SK-N-MC (cell line): ENCODE measurements around the gene RAB24.
"Not testable (repeated sequence)": the region's sequence is repeated elsewhere in the genome, so short reads cannot be mapped to it uniquely, and the experiment has no call there.

Experiments used
- DNase-seq: peaks from one replicate; pipeline ENCODE4 v3.0.0-alpha.2; 2011; ENCODE audit warnings: low read depth, low spot score
- H3K27ac ChIP-seq: fragments of 200-600 bp; sonication (generic); 2 replicates; pipeline ENCODE4 v1.5.1; 2016; ENCODE audit warnings: mixed run types
- H3K36me3 ChIP-seq: fragments of 200-600 bp; sonication (generic); 2 replicates; pipeline ENCODE4 v1.6.1; 2017; ENCODE audit warnings: antibody characterized with exemption, low read length, mixed read lengths; ENCODE audit not compliant: insufficient read depth
- H3K4me3 ChIP-seq: fragments of 200-600 bp; sonication (generic); 2 replicates; pipeline ENCODE4 v1.5.1; 2016
- H3K9ac ChIP-seq: fragments of 200-600 bp; sonication (generic); 2 replicates; pipeline ENCODE4 v1.8.0; 2017; ENCODE audit warnings: mixed run types, mixed read lengths; ENCODE audit not compliant: insufficient read length
- H3K9me3 ChIP-seq: fragments of 200-600 bp; sonication (generic); 2 replicates; pipeline ENCODE4 v1.6.1; 2017; ENCODE audit warnings: low read depth, mild to moderate bottlenecking, antibody characterized with exemption, low read length, moderate library complexity, mixed read lengths
- EZH2 ChIP-seq: fragments of 200-600 bp; sonication (generic); IDR thresholded peaks from one replicate; pipeline ENCODE4 v1.6.1; 2017; ENCODE audit warnings: antibody characterized with exemption
- FOXP2 ChIP-seq: optimal IDR thresholded peaks from 2 replicates; pipeline ENCODE3; 2011; ENCODE audit warnings: mild to moderate bottlenecking, moderate library complexity; ENCODE audit not compliant: insufficient read depth; ENCODE audit errors: extremely low read length, control extremely low read depth
- POLR2AphosphoS5 ChIP-seq: IDR thresholded peaks from 2 replicates; pipeline ENCODE4 v1.6.1; 2012; ENCODE audit warnings: mild to moderate bottlenecking, low read depth, low read length, borderline replicate concordance

Gene RAB24

DNA sequence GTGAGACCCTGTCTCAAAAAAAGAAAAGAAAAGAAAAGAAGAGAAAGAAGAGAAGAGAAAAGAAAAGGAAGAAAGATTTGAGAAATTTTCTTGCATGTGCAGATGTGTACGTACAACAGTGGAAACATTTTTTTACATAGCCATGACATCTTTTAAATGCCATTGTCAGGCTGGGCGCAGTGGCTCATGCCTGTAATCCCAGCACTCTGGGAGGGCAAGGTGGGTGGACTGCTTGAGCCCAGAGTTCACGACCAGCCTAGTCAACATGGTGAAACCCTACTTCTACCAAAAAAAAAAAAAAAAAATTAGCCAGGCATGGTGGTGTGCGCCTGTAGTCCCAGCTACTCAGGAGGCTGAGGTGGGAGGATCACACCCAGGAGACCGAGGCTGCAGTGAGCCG, 41.4 kb upstream of the RAB24 start:
- no peak overlapping the region for H3K9ac ChIP-seq
- H3K27ac ChIP-seq: no peak overlapping the region
- peaks cover 23% of the 10 kb centered on the region for H3K36me3 ChIP-seq
- no peak overlapping the region for H3K4me3 ChIP-seq
- TF ChIP-seq POLR2AphosphoS5 (no peak), EZH2 (no peak), FOXP2 (no peak)
- H3K9me3 ChIP-seq: no peaks in the 10 kb centered on the region
- no peak for DNase-seq

DNA sequence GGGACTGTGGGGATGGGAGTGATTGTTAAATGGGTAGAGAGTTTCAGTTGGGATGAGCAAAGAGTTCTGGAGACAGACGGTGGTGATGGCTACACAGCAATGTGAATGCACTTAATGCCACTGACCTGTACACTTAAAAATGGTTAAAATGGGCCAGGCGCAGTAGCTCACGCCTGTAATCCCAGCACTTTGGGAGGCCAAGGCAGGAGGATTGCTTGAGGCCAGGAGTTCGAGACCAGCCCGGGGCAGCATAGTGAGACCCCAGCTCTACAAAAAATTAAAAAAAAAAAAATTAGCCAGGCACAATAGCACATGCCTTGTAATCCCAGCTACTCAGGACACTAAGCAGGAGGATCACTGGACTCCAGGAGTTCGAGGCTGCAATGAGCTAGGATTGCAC, 40.3 kb upstream of the RAB24 start:
- peaks cover 23% of the 10 kb centered on the region for H3K36me3 ChIP-seq
- no peak overlapping the region for H3K27ac ChIP-seq
- H3K9me3 ChIP-seq: no peaks in the 10 kb centered on the region
- TF ChIP-seq POLR2AphosphoS5 (no peak), EZH2 (no peak), FOXP2 (no peak)
- no peak overlapping the region for H3K4me3 ChIP-seq
- DNase-seq: no peak
- H3K9ac ChIP-seq: no peak overlapping the region

DNA sequence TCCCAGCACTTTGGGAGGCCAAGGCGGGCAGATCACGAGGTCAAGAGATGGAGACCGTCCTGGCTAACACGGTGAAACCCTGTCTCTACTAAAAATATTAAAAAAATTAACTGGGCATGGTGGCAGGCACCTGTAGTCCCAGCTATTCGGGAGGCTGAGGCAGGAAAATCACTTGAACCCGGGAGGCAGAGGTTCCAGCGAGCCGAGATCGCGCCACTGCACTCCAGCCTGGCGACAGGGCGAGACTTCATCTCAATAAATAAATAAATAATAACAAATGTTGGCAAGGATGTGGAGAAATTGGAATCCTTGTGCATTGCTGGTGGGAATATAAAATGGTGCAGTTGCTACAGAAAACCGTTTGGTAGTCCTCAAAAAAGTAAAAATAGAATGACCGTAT, 39.5 kb upstream of the RAB24 start:
- H3K4me3 ChIP-seq, DNase-seq, H3K9me3 ChIP-seq, H3K27ac ChIP-seq, H3K9ac ChIP-seq: not testable (repeated sequence)
- H3K36me3 ChIP-seq: peaks cover 23% of the 10 kb centered on the region

DNA sequence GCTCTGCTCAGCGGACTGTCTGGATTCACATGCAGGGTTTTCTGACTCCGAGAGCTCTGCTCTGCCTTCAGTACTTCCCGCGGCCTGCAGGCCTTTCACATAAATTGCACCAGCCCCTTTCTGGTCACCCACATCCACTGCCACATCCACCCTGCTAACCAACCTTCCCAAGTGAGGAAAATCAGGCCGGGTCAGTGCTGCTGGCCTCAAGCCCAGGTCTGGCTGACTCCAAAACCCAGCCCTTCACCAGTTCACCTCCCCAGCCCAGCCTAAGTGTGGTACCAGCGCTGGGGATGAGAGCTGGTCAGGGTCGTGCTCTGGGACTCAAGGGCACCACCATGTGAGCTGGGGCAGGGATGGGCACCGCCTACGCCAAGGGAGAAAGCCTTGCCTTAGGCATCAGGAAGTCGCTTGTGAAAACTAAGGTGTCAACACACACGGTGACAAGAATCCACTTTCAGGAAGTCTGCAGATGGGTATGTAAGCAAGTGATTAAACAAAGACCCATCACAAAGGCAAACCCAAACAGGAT, 35.7 kb upstream of the RAB24 start:
- Histone ChIP-seq H3K36me3 (peaks cover 42% of the 10 kb centered on the region), H3K27ac (no peak overlapping the region), H3K4me3 (no peak overlapping the region)

DNA sequence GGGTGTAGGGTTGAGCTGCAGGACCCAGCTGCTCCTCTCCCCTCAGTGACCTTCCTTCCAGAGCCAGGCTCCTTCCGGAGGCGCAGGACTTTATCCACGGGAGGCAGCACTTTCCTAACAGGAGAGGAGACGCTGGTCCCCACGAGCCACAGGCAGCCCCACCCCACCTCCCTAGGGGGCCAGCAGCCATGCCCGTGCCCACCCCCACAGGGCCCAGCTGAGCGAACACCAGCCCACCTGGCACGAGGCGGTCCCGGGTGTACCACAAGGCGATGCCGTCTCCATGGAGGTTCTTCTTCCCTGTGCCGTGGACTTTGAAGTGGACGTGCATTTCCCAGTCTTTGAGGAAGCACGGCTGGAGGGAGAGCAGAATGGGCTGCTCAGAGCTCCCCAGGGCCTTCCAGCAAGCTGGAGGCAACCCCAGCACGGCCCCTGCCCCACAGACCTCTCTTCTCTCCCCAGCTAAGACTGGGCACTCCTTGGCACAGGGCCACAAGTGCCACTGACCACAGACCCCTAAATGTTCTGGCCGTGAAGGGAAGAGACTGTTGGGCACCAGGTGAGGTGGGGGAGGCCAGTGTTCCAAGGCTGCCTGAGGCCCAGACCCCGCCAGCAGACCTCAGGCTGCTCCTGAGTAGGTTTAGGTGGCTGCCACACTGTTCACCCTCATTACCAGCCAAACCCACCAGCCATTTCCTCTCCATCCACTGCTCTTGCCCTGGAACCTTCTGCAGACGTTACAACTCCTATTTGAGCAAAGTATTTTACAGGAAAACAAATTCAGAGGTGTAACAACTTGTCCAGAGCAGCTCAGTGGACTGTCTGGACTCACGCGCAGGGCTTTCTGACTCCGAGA, 35.0 kb upstream of the RAB24 start:
- no peaks in the 10 kb centered on the region for H3K9me3 ChIP-seq
- no peak overlapping the region for H3K27ac ChIP-seq
- DNase-seq: no peak
- TF ChIP-seq POLR2AphosphoS5 (no peak), EZH2 (no peak), FOXP2 (no peak)
- H3K4me3 ChIP-seq: no peak overlapping the region
- peaks cover 45% of the 10 kb centered on the region for H3K36me3 ChIP-seq
- no peak overlapping the region for H3K9ac ChIP-seq

More for the DNA sequence above, 35.7 kb upstream of the RAB24 start:
- Histone ChIP-seq H3K9me3 (no peaks in the 10 kb centered on the region), H3K9ac (no peak overlapping the region)
- DNase-seq: no peak
- TF ChIP-seq FOXP2 (no peak), POLR2AphosphoS5 (no peak), EZH2 (no peak)

DNA sequence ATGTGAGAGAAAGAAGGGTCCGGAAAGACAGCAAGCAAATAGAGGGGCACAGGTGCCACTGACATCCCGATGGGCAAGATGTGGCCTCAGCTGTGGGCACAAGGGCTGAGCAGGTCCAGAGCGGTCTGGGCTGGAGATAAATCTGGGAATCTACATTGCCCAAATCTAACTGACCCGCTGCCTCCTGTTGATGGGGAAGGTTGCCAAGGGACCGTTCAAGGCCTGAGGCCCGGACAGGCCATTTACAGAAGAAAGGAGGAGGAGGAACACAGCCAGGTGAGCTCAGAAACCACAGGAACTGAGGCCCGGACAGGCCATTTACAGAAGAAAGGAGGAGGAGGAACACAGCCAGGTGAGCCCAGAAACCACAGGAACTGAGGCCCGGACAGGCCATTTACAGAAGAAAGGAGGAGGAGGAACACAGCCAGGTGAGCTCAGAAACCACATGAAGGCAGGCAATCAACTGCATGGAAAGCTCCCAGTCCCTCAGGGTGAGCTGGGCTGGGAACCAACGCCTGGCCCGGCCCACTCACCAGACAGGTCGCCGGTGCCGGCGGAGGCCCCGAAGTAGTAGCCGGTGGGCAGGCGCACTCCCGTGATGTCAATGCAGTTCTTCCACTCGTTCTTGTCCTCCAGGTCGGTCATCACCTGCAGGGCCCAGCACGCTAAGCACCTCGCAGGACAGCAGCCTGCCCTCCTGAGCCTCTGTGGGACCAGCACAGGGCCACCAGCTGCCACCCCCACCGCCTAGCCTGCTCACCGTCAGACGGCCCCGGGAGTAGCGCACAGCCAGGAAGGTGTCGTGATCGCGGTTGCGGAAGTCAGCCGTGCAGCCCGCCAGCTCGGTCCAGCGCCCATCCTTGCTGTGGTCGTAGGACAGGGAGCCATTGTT, 33.3 kb upstream of the RAB24 start:
- no peak for DNase-seq
- peaks cover 46% of the 10 kb centered on the region for H3K36me3 ChIP-seq
- H3K9me3 ChIP-seq: no peaks in the 10 kb centered on the region
- H3K4me3 ChIP-seq: no peak overlapping the region
- H3K27ac ChIP-seq: no peak overlapping the region
- TF ChIP-seq POLR2AphosphoS5 (no peak), EZH2 (no peak)
- H3K9ac ChIP-seq: no peak overlapping the region

DNA sequence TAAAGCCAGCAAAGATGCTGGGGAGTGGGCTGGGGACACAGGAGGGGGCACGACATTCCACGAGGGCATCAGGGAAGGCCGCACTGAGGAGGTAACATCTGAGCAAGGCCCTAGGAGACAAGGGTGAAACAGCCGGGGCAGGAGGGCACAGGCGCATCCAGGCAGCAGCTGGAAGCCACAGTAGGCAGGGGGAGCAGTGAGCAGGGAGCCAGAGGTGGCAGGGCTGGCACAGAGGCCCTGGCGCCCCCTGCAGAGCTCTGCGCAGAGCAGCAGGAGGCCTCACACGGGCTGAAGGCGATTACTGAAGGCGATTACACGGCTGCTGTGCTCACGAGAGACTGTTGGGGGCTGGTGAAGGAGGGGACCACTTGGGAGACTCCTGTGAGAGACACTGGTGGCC, 32.6 kb upstream of the RAB24 start:
- TF ChIP-seq POLR2AphosphoS5: no peak
- TF ChIP-seq FOXP2: no peak
- TF ChIP-seq EZH2: no peak
- H3K9me3 ChIP-seq: no peaks in the 10 kb centered on the region
- no peak overlapping the region for H3K9ac ChIP-seq
- no peak for DNase-seq
- H3K27ac ChIP-seq: no peak overlapping the region
- no peak overlapping the region for H3K4me3 ChIP-seq
- peaks cover 43% of the 10 kb centered on the region; the same call in 1 of the 2 replicates for H3K36me3 ChIP-seq

DNA sequence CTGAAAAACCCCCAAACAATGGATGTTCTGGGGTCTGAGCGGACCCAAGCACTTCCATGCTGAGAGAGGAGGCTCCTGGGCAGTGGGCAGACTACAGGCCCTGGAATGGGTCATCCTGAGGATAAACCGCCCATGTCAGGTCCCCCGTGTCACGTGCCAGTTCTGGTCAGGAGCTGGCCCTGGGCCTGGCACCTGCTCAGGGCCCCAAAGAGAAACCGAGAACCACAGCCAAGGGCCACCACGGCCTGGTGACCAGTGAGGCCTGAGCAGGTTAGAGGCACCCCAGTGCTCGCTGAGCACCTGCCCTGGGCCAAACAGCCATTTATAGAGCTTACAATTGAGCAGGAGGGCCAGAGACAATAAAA, 32.2 kb upstream of the RAB24 start:
- no peak for TF ChIP-seq EZH2
- Histone ChIP-seq H3K4me3 (no peak overlapping the region), H3K36me3 (peaks cover 43% of the 10 kb centered on the region; the same call in 1 of the 2 replicates), H3K9me3 (no peaks in the 10 kb centered on the region), H3K9ac (no peak overlapping the region), H3K27ac (no peak overlapping the region)
- DNase-seq: no peak
